ENCODE results near the gene RXFP3. TPM values are rescaled to one million over a fixed set of nuclear protein-coding genes. Genes with fewer than 3 reads are reported as not detected.

RXFP3 gene
- total RNA-seq, 1 donor from 2014 or later: not detected

DNA sequence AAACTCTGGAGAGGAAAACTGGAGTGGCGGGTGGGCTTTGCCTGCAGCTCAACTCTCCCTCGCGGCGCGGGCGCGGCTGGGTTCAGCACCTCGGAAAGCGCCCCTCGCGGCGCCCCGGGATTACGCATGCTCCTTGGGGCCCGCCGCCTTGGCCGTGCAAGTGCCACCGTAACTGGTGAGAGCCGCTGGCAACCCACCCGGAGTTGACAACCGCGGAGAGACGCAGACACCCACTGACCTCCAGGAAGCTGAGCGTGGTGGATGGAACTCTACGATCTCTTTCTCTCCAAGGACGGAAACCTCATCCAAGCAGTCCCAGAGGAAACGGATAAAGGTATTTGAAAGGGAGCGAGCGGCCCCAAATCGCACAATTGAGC, 194 bp upstream of the RXFP3 start:
- no peaks in the 10 kb centered on the region for H3K9me3 ChIP-seq (ENCODE audit: insufficient read depth, low read depth, low read length)
- peak overlapping the region; percentile 69 for H3K4me3 ChIP-seq (ENCODE audit: insufficient read depth, low read depth, low read length)
- H3K79me2 ChIP-seq (ENCODE audit: insufficient read depth, low read length): no peaks in the 10 kb centered on the region
- Mint-ChIP-seq H3K36me3 (ENCODE audit: low read depth, unreplicated experiment) (no peaks in the 10 kb centered on the region), H3K4me1 (ENCODE audit: low read depth, unreplicated experiment) (peaks cover 23% of the 10 kb centered on the region), H3K27me3 (ENCODE audit: low read depth, unreplicated experiment) (peaks cover 16% of the 10 kb centered on the region), H3K27ac (ENCODE audit: unreplicated experiment) (no peak overlapping the region), H3K4me3 (ENCODE audit: unreplicated experiment) (peak overlapping the region; percentile 83), H3K9me3 (ENCODE audit: unreplicated experiment) (no peaks in the 10 kb centered on the region)
- DNase-seq (ENCODE audit: low read depth) (peak; percentile 51), FAIRE-seq (no peak)
- TF ChIP-seq, protein P1, sequence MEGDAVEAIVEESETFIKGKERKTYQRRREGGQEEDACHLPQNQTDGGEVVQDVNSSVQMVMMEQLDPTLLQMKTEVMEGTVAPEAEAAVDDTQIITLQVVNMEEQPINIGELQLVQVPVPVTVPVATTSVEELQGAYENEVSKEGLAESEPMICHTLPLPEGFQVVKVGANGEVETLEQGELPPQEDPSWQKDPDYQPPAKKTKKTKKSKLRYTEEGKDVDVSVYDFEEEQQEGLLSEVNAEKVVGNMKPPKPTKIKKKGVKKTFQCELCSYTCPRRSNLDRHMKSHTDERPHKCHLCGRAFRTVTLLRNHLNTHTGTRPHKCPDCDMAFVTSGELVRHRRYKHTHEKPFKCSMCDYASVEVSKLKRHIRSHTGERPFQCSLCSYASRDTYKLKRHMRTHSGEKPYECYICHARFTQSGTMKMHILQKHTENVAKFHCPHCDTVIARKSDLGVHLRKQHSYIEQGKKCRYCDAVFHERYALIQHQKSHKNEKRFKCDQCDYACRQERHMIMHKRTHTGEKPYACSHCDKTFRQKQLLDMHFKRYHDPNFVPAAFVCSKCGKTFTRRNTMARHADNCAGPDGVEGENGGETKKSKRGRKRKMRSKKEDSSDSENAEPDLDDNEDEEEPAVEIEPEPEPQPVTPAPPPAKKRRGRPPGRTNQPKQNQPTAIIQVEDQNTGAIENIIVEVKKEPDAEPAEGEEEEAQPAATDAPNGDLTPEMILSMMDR (IDR thresholded peaks at IDR 0.05; ENCODE audit: insufficient read depth, low read depth, low read length): no peak
- no peak for TF ChIP-seq EZH2 (IDR thresholded peaks at IDR 0.05; ENCODE audit: insufficient read depth, low read length)
- peaks cover 35% of the 10 kb centered on the region for H3K27me3 ChIP-seq (ENCODE audit: insufficient read depth, low read length)
- no peak overlapping the region for H3K9ac ChIP-seq (ENCODE audit: low read length)
- H3K4me1 ChIP-seq (ENCODE audit: insufficient read depth, low read length): peaks cover 21% of the 10 kb centered on the region
- H3K27ac ChIP-seq (ENCODE audit: low read depth, low read length): no peak overlapping the region
- H4K20me1 ChIP-seq (ENCODE audit: insufficient read depth, low read length): no peaks in the 10 kb centered on the region
- H3K36me3 ChIP-seq (ENCODE audit: insufficient read depth, low read length): no peaks in the 10 kb centered on the region
- H3K4me2 ChIP-seq (ENCODE audit: low read length): peak overlapping the region; percentile 99
- H2AFZ ChIP-seq (ENCODE audit: low read depth, low read length): peak overlapping the region; percentile 75

GRCh38 chr5:33937017-33937706, 976 bp downstream of the RXFP3 start:
- Histone ChIP-seq H3K36me3 (ENCODE audit: insufficient read depth, low read length) (no peaks in the 10 kb centered on the region), H3K4me1 (ENCODE audit: insufficient read depth, low read length) (peaks cover 21% of the 10 kb centered on the region), H3K4me3 (ENCODE audit: insufficient read depth, low read depth, low read length) (peak overlapping the region; percentile 69), H3K27ac (ENCODE audit: low read depth, low read length) (no peak overlapping the region), H3K9ac (ENCODE audit: low read length) (no peak overlapping the region), H4K20me1 (ENCODE audit: insufficient read depth, low read length) (no peaks in the 10 kb centered on the region), H3K79me2 (ENCODE audit: insufficient read depth, low read length) (no peaks in the 10 kb centered on the region), H3K9me3 (ENCODE audit: insufficient read depth, low read depth, low read length) (no peaks in the 10 kb centered on the region), H3K27me3 (ENCODE audit: insufficient read depth, low read length) (peaks cover 40% of the 10 kb centered on the region), H2AFZ (ENCODE audit: low read depth, low read length) (peak overlapping the region; percentile 75), H3K4me2 (ENCODE audit: low read length) (peak overlapping the region; percentile 99)
- TF ChIP-seq, protein P1 (IDR thresholded peaks at IDR 0.05; ENCODE audit: insufficient read depth, low read depth, low read length): no peak
- peak; percentile 51 for TF ChIP-seq EZH2 (IDR thresholded peaks at IDR 0.05; ENCODE audit: insufficient read depth, low read length)
- Mint-ChIP-seq H3K4me3 (ENCODE audit: unreplicated experiment) (no peak overlapping the region), H3K27me3 (ENCODE audit: low read depth, unreplicated experiment) (peaks cover 19% of the 10 kb centered on the region), H3K9me3 (ENCODE audit: unreplicated experiment) (no peaks in the 10 kb centered on the region), H3K36me3 (ENCODE audit: low read depth, unreplicated experiment) (no peaks in the 10 kb centered on the region), H3K4me1 (ENCODE audit: low read depth, unreplicated experiment) (peaks cover 18% of the 10 kb centered on the region), H3K27ac (ENCODE audit: unreplicated experiment) (no peak overlapping the region)
- no peak for DNase-seq (ENCODE audit: low read depth)
- FAIRE-seq: no peak

Data from astrocyte (in vitro differentiated cells and primary cell).